IMR-90 (cell line): ENCODE measurements around the gene BUB1B.

ENCODE experiments used
- BHLHE40 ChIP-seq: fragments of 150-350 bp; IDR thresholded peaks from 2 replicates; pipeline ENCODE4 v1.6.1; 2016; ENCODE audit warnings: mild to moderate bottlenecking, low read depth, low read length
- MXI1 ChIP-seq: IDR thresholded peaks from 2 replicates; pipeline ENCODE4 v1.6.1; 2012; ENCODE audit warnings: low read depth, mild to moderate bottlenecking, low read length, moderate library complexity, borderline replicate concordance
- NFE2L2 ChIP-seq: fragments of 150-350 bp; IDR thresholded peaks from 2 replicates; pipeline ENCODE4 v1.6.1; 2016; ENCODE audit warnings: low read depth, mild to moderate bottlenecking, low read length
- POLR2A ChIP-seq: IDR thresholded peaks from 2 replicates; pipeline ENCODE4 v1.6.1; 2012; ENCODE audit warnings: mild to moderate bottlenecking, low read depth, low read length
- RAD21 ChIP-seq: IDR thresholded peaks from 2 replicates; pipeline ENCODE4 v1.6.1; 2012; ENCODE audit warnings: low read length, improper control_type of control experiment
- SMC3 ChIP-seq: fragments of 150-350 bp; IDR thresholded peaks from 2 replicates; pipeline ENCODE4 v1.6.1; 2016; ENCODE audit warnings: low read depth, mild to moderate bottlenecking, antibody characterized with exemption, low read length, moderate library complexity
- USF2 ChIP-seq: fragments of 150-350 bp; IDR thresholded peaks from 2 replicates; pipeline ENCODE4 v1.6.1; 2017; ENCODE audit warnings: mild to moderate bottlenecking, antibody characterized with exemption, low read length, low read depth
- TF ChIP-seq, protein P1 (sequence below): conservative IDR thresholded peaks from 2 replicates; pipeline ENCODE4 v1.5.1; 2012; ENCODE audit warnings: mild to moderate bottlenecking, low read depth, low read length, improper control_type of control experiment

DNA sequence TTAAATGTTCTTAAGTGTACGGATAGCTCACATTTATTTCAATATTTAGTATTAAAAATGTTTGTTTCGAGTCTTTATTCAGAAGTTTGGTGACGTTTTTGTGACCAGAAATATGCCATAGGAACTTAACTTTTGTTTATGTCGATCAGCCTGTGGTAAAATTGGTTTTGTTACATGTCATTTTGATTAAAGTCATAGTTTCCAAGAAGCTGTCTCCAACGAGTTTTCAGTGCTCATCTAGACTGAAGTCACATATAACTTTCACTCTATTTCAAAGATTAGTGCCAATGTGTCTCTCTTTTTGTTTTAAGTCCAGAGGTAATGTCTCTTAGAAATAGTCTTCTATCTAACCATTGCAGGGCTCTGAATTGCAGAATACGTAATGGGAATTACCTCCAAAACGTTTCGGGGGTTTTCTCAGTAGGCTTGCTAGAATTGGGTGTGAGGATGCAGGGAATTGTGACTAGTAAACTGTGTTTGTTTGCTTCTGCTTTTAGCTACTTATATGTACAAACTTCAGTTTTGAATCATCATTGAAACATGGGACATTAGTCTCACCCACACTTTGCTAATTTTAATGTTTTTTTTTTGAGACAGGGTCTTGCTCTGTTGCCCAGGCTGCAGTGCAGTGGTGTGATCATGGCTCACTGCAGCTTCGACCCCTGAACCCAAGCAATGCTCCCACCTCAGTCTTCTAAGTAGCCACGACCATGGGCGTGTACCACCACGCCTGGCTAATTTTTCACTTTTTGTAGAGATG, 3.0 kb downstream of the BUB1B start:
- TF ChIP-seq USF2 (no peak), MXI1 (no peak), POLR2A (no peak), NFE2L2 (no peak), SMC3 (no peak), RAD21 (no peak), BHLHE40 (no peak)
- TF ChIP-seq, protein P1, sequence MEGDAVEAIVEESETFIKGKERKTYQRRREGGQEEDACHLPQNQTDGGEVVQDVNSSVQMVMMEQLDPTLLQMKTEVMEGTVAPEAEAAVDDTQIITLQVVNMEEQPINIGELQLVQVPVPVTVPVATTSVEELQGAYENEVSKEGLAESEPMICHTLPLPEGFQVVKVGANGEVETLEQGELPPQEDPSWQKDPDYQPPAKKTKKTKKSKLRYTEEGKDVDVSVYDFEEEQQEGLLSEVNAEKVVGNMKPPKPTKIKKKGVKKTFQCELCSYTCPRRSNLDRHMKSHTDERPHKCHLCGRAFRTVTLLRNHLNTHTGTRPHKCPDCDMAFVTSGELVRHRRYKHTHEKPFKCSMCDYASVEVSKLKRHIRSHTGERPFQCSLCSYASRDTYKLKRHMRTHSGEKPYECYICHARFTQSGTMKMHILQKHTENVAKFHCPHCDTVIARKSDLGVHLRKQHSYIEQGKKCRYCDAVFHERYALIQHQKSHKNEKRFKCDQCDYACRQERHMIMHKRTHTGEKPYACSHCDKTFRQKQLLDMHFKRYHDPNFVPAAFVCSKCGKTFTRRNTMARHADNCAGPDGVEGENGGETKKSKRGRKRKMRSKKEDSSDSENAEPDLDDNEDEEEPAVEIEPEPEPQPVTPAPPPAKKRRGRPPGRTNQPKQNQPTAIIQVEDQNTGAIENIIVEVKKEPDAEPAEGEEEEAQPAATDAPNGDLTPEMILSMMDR = no peak
